ENCODE results near the gene DDRGK1.

GRCh38 chr20:3243718-3244358, 39.4 kb upstream of the DDRGK1 start:
- TF ChIP-seq CTCF (IDR thresholded peaks at IDR 0.05; ENCODE audit: low read length) (no peak), EZH2 (IDR thresholded peaks at IDR 0.05; ENCODE audit: borderline replicate concordance, low read length) (no peak)

Measured in OCI-LY1 (cell line).